ENCODE results near the gene NOX5.

NOX5 gene

GRCh38 chr15:69059557-69059943, 45.1 kb downstream of the NOX5 start:
- DNase-seq = no peak
- Histone ChIP-seq H2AFZ (ENCODE audit: low read depth, low read length) (no peak overlapping the region), H3K14ac (ENCODE audit: low read length in 2 of 2) (no peak overlapping the region), H3K4me2 (ENCODE audit: low read length, poor library complexity, severe bottlenecking) (no peak overlapping the region), H3K9ac (ENCODE audit: low read length) (peak overlapping the region; percentile 12), H3K4me3 (ENCODE audit: insufficient read depth in 1 of 2, low read depth in 1 of 2, low read length in 2 of 2) (peak overlapping the region in 1 of 2 experiments; percentile 15), H2BK120ac (ENCODE audit: low read depth, low read length) (no peak overlapping the region), H3K4ac (ENCODE audit: low read depth in 1 of 2, low read length in 2 of 2) (no peak overlapping the region), H3K36me3 (ENCODE audit: control insufficient read depth in 1 of 2, insufficient read depth in 2 of 2, low read depth in 1 of 2, low read length in 2 of 2) (no peaks in the 10 kb centered on the region), H3K4me1 (ENCODE audit: control insufficient read depth, insufficient read depth, low read depth, low read length) (peaks cover 5% of the 10 kb centered on the region), H3K79me1 (replicated peaks; ENCODE audit: low read length, poor library complexity, severe bottlenecking) (no peaks in the 10 kb centered on the region), H2BK5ac (ENCODE audit: low read depth, low read length, poor library complexity, severe bottlenecking) (no peak overlapping the region), H2BK15ac (ENCODE audit: low read depth, poor library complexity, severe bottlenecking) (peak overlapping the region; percentile 44), H3K9me3 (ENCODE audit: control insufficient read depth, low read length) (no peaks in the 10 kb centered on the region), H3K27ac (ENCODE audit: low read length, poor library complexity, severe bottlenecking) (no peak overlapping the region), H2BK12ac (ENCODE audit: low read length in 2 of 2) (no peak overlapping the region), H3K23ac (ENCODE audit: low read length in 2 of 2) (no peak overlapping the region), H2AK5ac (ENCODE audit: low read length, severe bottlenecking) (no peak overlapping the region), H4K91ac (ENCODE audit: low read length) (peak overlapping the region; percentile 59), H3K18ac (ENCODE audit: low read depth in 1 of 2, low read length in 2 of 2) (no peak overlapping the region), H3K27me3 (ENCODE audit: control insufficient read depth in 1 of 2, insufficient read depth in 1 of 2, low read length in 2 of 2) (peaks cover 27 to 28% of the 10 kb centered on the region in 2 experiments), H4K8ac (ENCODE audit: low read length) (peak overlapping the region; percentile 29)
- 97% methylated on average over 9 of the region's 9 CpGs for WGBS

GRCh38 chr15:69060041-69060481, 45.6 kb downstream of the NOX5 start:
- Histone ChIP-seq H4K8ac (ENCODE audit: low read length) (no peak overlapping the region), H3K27ac (ENCODE audit: low read length, poor library complexity, severe bottlenecking) (no peak overlapping the region), H3K14ac (ENCODE audit: low read length in 2 of 2) (no peak overlapping the region), H2BK12ac (ENCODE audit: low read length in 2 of 2) (no peak overlapping the region), H3K9me3 (ENCODE audit: control insufficient read depth, low read length) (no peaks in the 10 kb centered on the region), H3K4me2 (ENCODE audit: low read length, poor library complexity, severe bottlenecking) (no peak overlapping the region), H2BK120ac (ENCODE audit: low read depth, low read length) (no peak overlapping the region), H3K23ac (ENCODE audit: low read length in 2 of 2) (no peak overlapping the region), H3K27me3 (ENCODE audit: control insufficient read depth in 1 of 2, insufficient read depth in 1 of 2, low read length in 2 of 2) (peaks cover 27 to 28% of the 10 kb centered on the region in 2 experiments), H2AK5ac (ENCODE audit: low read length, severe bottlenecking) (no peak overlapping the region), H3K4me1 (ENCODE audit: control insufficient read depth, insufficient read depth, low read depth, low read length) (peaks cover 5% of the 10 kb centered on the region), H3K36me3 (ENCODE audit: control insufficient read depth in 1 of 2, insufficient read depth in 2 of 2, low read depth in 1 of 2, low read length in 2 of 2) (no peaks in the 10 kb centered on the region), H3K4me3 (ENCODE audit: insufficient read depth in 1 of 2, low read depth in 1 of 2, low read length in 2 of 2) (no peak overlapping the region), H2BK5ac (ENCODE audit: low read depth, low read length, poor library complexity, severe bottlenecking) (no peak overlapping the region), H2BK15ac (ENCODE audit: low read depth, poor library complexity, severe bottlenecking) (no peak overlapping the region), H3K18ac (ENCODE audit: low read depth in 1 of 2, low read length in 2 of 2) (peak overlapping the region in 1 of 2 experiments; percentile 14), H4K91ac (ENCODE audit: low read length) (peak overlapping the region; percentile 62), H3K9ac (ENCODE audit: low read length) (no peak overlapping the region), H2AFZ (ENCODE audit: low read depth, low read length) (no peak overlapping the region), H3K79me1 (replicated peaks; ENCODE audit: low read length, poor library complexity, severe bottlenecking) (no peaks in the 10 kb centered on the region), H3K4ac (ENCODE audit: low read depth in 1 of 2, low read length in 2 of 2) (no peak overlapping the region)
- DNase-seq = no peak
- WGBS = 76% methylated on average over 6 of the region's 6 CpGs

GRCh38 chr15:69060744-69061143, 46.2 kb downstream of the NOX5 start:
- no peak overlapping the region for H3K9ac ChIP-seq (ENCODE audit: low read length)
- no peak overlapping the region for H2BK12ac ChIP-seq (ENCODE audit: low read length in 2 of 2)
- peaks cover 27 to 28% of the 10 kb centered on the region in 2 experiments for H3K27me3 ChIP-seq (ENCODE audit: control insufficient read depth in 1 of 2, insufficient read depth in 1 of 2, low read length in 2 of 2)
- no peak overlapping the region for H3K27ac ChIP-seq (ENCODE audit: low read length, poor library complexity, severe bottlenecking)
- H4K91ac ChIP-seq (ENCODE audit: low read length) = no peak overlapping the region
- H3K4me1 ChIP-seq (ENCODE audit: control insufficient read depth, insufficient read depth, low read depth, low read length) = peaks cover 5% of the 10 kb centered on the region
- no peak overlapping the region for H3K4me2 ChIP-seq (ENCODE audit: low read length, poor library complexity, severe bottlenecking)
- WGBS = 85% methylated on average over 4 of the region's 4 CpGs
- H3K9me3 ChIP-seq (ENCODE audit: control insufficient read depth, low read length) = no peaks in the 10 kb centered on the region
- H3K4me3 ChIP-seq (ENCODE audit: insufficient read depth in 1 of 2, low read depth in 1 of 2, low read length in 2 of 2) = no peak overlapping the region
- H3K79me1 ChIP-seq (replicated peaks; ENCODE audit: low read length, poor library complexity, severe bottlenecking) = no peaks in the 10 kb centered on the region
- no peak overlapping the region for H2AFZ ChIP-seq (ENCODE audit: low read depth, low read length)
- H2BK120ac ChIP-seq (ENCODE audit: low read depth, low read length) = no peak overlapping the region
- no peaks in the 10 kb centered on the region for H3K36me3 ChIP-seq (ENCODE audit: control insufficient read depth in 1 of 2, insufficient read depth in 2 of 2, low read depth in 1 of 2, low read length in 2 of 2)
- no peak overlapping the region for H2BK5ac ChIP-seq (ENCODE audit: low read depth, low read length, poor library complexity, severe bottlenecking)
- DNase-seq = no peak
- no peak overlapping the region for H3K4ac ChIP-seq (ENCODE audit: low read depth in 1 of 2, low read length in 2 of 2)
- H2BK15ac ChIP-seq (ENCODE audit: low read depth, poor library complexity, severe bottlenecking) = no peak overlapping the region
- H4K8ac ChIP-seq (ENCODE audit: low read length) = no peak overlapping the region
- H3K14ac ChIP-seq (ENCODE audit: low read length in 2 of 2) = no peak overlapping the region
- H2AK5ac ChIP-seq (ENCODE audit: low read length, severe bottlenecking) = no peak overlapping the region
- no peak overlapping the region for H3K18ac ChIP-seq (ENCODE audit: low read depth in 1 of 2, low read length in 2 of 2)
- H3K23ac ChIP-seq (ENCODE audit: low read length in 2 of 2) = no peak overlapping the region

- Histone ChIP-seq H3K79me1 (replicated peaks; ENCODE audit: low read length, poor library complexity, severe bottlenecking) (no peaks in the 10 kb centered on the region), H2BK120ac (ENCODE audit: low read depth, low read length) (no peak overlapping the region), H2BK12ac (ENCODE audit: low read length in 2 of 2) (no peak overlapping the region), H3K27ac (ENCODE audit: low read length, poor library complexity, severe bottlenecking) (no peak overlapping the region), H3K4ac (ENCODE audit: low read depth in 1 of 2, low read length in 2 of 2) (no peak overlapping the region), H3K4me2 (ENCODE audit: low read length, poor library complexity, severe bottlenecking) (no peak overlapping the region), H3K27me3 (ENCODE audit: control insufficient read depth in 1 of 2, insufficient read depth in 1 of 2, low read length in 2 of 2) (peaks cover 20 to 22% of the 10 kb centered on the region in 2 experiments), H2AK5ac (ENCODE audit: low read length, severe bottlenecking) (no peak overlapping the region), H2BK5ac (ENCODE audit: low read depth, low read length, poor library complexity, severe bottlenecking) (no peak overlapping the region), H2BK15ac (ENCODE audit: low read depth, poor library complexity, severe bottlenecking) (no peak overlapping the region), H3K14ac (ENCODE audit: low read length in 2 of 2) (no peak overlapping the region), H3K9me3 (ENCODE audit: control insufficient read depth, low read length) (no peaks in the 10 kb centered on the region), H3K9ac (ENCODE audit: low read length) (no peak overlapping the region), H4K8ac (ENCODE audit: low read length) (no peak overlapping the region), H4K91ac (ENCODE audit: low read length) (no peak overlapping the region), H3K23ac (ENCODE audit: low read length in 2 of 2) (no peak overlapping the region), H3K4me3 (ENCODE audit: insufficient read depth in 1 of 2, low read depth in 1 of 2, low read length in 2 of 2) (no peak overlapping the region), H3K18ac (ENCODE audit: low read depth in 1 of 2, low read length in 2 of 2) (no peak overlapping the region), H3K36me3 (ENCODE audit: control insufficient read depth in 1 of 2, insufficient read depth in 2 of 2, low read depth in 1 of 2, low read length in 2 of 2) (no peaks in the 10 kb centered on the region), H3K4me1 (ENCODE audit: control insufficient read depth, insufficient read depth, low read depth, low read length) (peaks cover 5% of the 10 kb centered on the region), H2AFZ (ENCODE audit: low read depth, low read length) (no peak overlapping the region)
- no peak for DNase-seq
Measured at GRCh38 chr15:69061414-69061842, 46.9 kb downstream of the NOX5 start.

Data from mesenchymal stem cell (in vitro differentiated cells and primary cell).